H9 (cell line): Measurements from ENCODE around the gene TMEM217. TPM values are rescaled to one million over a fixed set of nuclear protein-coding genes. Genes with fewer than 3 reads are reported as not detected.

Source experiments
- DNase-seq: peaks from one replicate; pipeline ENCODE4 v3.0.0-alpha.2; 2017
- H2AFZ ChIP-seq: one replicate; pipeline ENCODE4 v1.6.1; 2013; ENCODE audit warnings: mild to moderate bottlenecking, low read length, control low read depth, moderate library complexity
- H2AK5ac ChIP-seq: 2 replicates; pipeline ENCODE4 v1.6.1; 2013; ENCODE audit warnings: low read length, control low read depth, mixed read lengths; ENCODE audit not compliant: insufficient read length
- H2BK120ac ChIP-seq: one replicate; pipeline ENCODE4 v1.6.1; 2013; ENCODE audit warnings: low read depth, mild to moderate bottlenecking, low read length, control low read depth, inconsistent platforms; ENCODE audit not compliant: poor library complexity, severe bottlenecking
- H2BK12ac ChIP-seq: 2 replicates; pipeline ENCODE4 v1.6.1; 2013; ENCODE audit warnings: low read length, control low read depth, mixed read lengths, low read depth; ENCODE audit not compliant: insufficient read length
- H2BK15ac ChIP-seq: 2 replicates; pipeline ENCODE4 v1.6.1; 2013; ENCODE audit warnings: low read depth, low read length, control low read depth
- H2BK20ac ChIP-seq: one replicate; pipeline ENCODE4 v1.6.1; 2013; ENCODE audit warnings: low read depth, mild to moderate bottlenecking, low read length, control low read depth, inconsistent platforms; ENCODE audit not compliant: poor library complexity, severe bottlenecking
- H2BK5ac ChIP-seq: 2 replicates; pipeline ENCODE4 v1.6.1; 2013; ENCODE audit warnings: low read length, control low read depth, mixed read lengths; ENCODE audit not compliant: insufficient read length
- H3K14ac ChIP-seq: 2 replicates; pipeline ENCODE4 v1.6.1; 2013; ENCODE audit warnings: low read length, control low read depth; ENCODE audit not compliant: insufficient read depth
- H3K18ac ChIP-seq: 2 replicates; pipeline ENCODE4 v1.6.1; 2013; ENCODE audit warnings: low read depth, mild to moderate bottlenecking, mixed read lengths, low read length, control low read depth; ENCODE audit not compliant: insufficient read length
- H3K23ac ChIP-seq: 2 replicates; pipeline ENCODE4 v1.6.1; 2013; ENCODE audit warnings: low read length, control low read depth, mixed read lengths, low read depth; ENCODE audit not compliant: insufficient read length
- H3K23me2 ChIP-seq: 2 replicates; pipeline ENCODE4 v1.6.1; 2013; ENCODE audit warnings: low read depth, mild to moderate bottlenecking, mixed read lengths, low read length, control low read depth; ENCODE audit not compliant: insufficient read length, poor library complexity, severe bottlenecking
- H3K27ac ChIP-seq: 2 replicates; pipeline ENCODE4 v1.5.1; 2013; ENCODE audit warnings: low read length, control low read depth, mixed read lengths, low read depth; ENCODE audit not compliant: insufficient read length
- H3K27me3 ChIP-seq: 2 replicates; pipeline ENCODE4 v1.6.1; 2013; ENCODE audit warnings: low read length, control low read depth, inconsistent platforms; ENCODE audit not compliant: insufficient read depth
- H3K4ac ChIP-seq: 2 replicates; pipeline ENCODE4 v1.6.1; 2013; ENCODE audit warnings: low read depth, mild to moderate bottlenecking, control low read depth, inconsistent platforms, low read length, moderate library complexity
- H3K4me1 ChIP-seq: 2 replicates; pipeline ENCODE4 v1.6.1; 2013; ENCODE audit warnings: low read length, control low read depth, inconsistent platforms; ENCODE audit not compliant: insufficient read depth
- H3K4me2 ChIP-seq: 2 replicates; pipeline ENCODE4 v1.6.1; 2013; ENCODE audit warnings: low read length, control low read depth, mixed read lengths; ENCODE audit not compliant: insufficient read length, insufficient read depth
- H3K56ac ChIP-seq: 2 replicates; pipeline ENCODE4 v1.6.1; 2013; ENCODE audit warnings: low read depth, mild to moderate bottlenecking, mixed read lengths, low read length, control low read depth; ENCODE audit not compliant: insufficient read length
- H3K79me1 ChIP-seq: 2 replicates; pipeline ENCODE4 v1.6.1; 2013; ENCODE audit warnings: low read depth, mild to moderate bottlenecking, moderate library complexity, low read length, control low read depth, inconsistent platforms; ENCODE audit not compliant: insufficient read depth, poor library complexity, severe bottlenecking
- H3K79me2 ChIP-seq: 2 replicates; pipeline ENCODE4 v1.6.1; 2013; ENCODE audit warnings: low read length, control low read depth, inconsistent platforms; ENCODE audit not compliant: insufficient read depth
- H3K9ac ChIP-seq: 2 replicates; pipeline ENCODE4 v1.6.1; 2013; ENCODE audit warnings: low read length, control low read depth, mixed read lengths; ENCODE audit not compliant: insufficient read length; ENCODE audit errors: extremely low read depth
- H3K9me3 ChIP-seq: one replicate; pipeline ENCODE4 v1.6.1; 2013; ENCODE audit warnings: low read depth, low read length, inconsistent platforms; ENCODE audit not compliant: control insufficient read depth
- H3T11ph ChIP-seq: one replicate; pipeline ENCODE4 v1.6.1; 2013; ENCODE audit warnings: mild to moderate bottlenecking, low read length, control low read depth, inconsistent platforms
- H4K20me1 ChIP-seq: one replicate; pipeline ENCODE4 v1.6.1; 2013; ENCODE audit not compliant: control insufficient read depth, insufficient read length, insufficient read depth
- H4K5ac ChIP-seq: 2 replicates; pipeline ENCODE4 v1.6.1; 2013; ENCODE audit warnings: low read depth, mild to moderate bottlenecking, mixed read lengths, low read length, control low read depth; ENCODE audit not compliant: insufficient read length
- H4K8ac ChIP-seq: replicated peaks from 2 replicates; pipeline ENCODE4 v1.6.1; 2013; ENCODE audit warnings: low read length, control low read depth, mixed read lengths, low read depth; ENCODE audit not compliant: insufficient read length
- H4K91ac ChIP-seq: 2 replicates; pipeline ENCODE4 v1.6.1; 2013; ENCODE audit warnings: low read depth, mild to moderate bottlenecking, moderate library complexity, mixed read lengths, low read length, control low read depth; ENCODE audit not compliant: insufficient read length
- H3K27ac Mint-ChIP-seq, 3 experiments: 2 replicates in 2 of 3; 3 replicates in 1 of 3; pipeline ENCODE4 v1.8.0; 2020 to 2021; ENCODE audit warnings: mixed read lengths in 3 of 3, mild to moderate bottlenecking in 1 of 3, moderate library complexity in 1 of 3
- H3K27me3 Mint-ChIP-seq: 2 replicates; pipeline ENCODE4 v1.8.0; 2021; ENCODE audit warnings: low read depth, mild to moderate bottlenecking, moderate library complexity, mixed read lengths
- H3K36me3 Mint-ChIP-seq, 3 experiments: 2 replicates in 2 of 3; 3 replicates in 1 of 3; pipeline ENCODE4 v1.8.0; 2020 to 2021; ENCODE audit warnings: low read depth in 3 of 3, mixed read lengths in 3 of 3; ENCODE audit not compliant: insufficient read depth in 1 of 3
- H3K4me1 Mint-ChIP-seq, 2 experiments: 2 replicates each; pipeline ENCODE4 v1.8.0; 2020; ENCODE audit warnings: mixed read lengths in 2 of 2
- H3K4me3 Mint-ChIP-seq, 2 experiments: 2 replicates in 1 of 2; 3 replicates in 1 of 2; pipeline ENCODE4 v1.8.0; 2020 to 2021; ENCODE audit warnings: mild to moderate bottlenecking in 2 of 2, mixed read lengths in 2 of 2, moderate library complexity in 1 of 2
- H3K9me3 Mint-ChIP-seq, 2 experiments: 2 replicates in 1 of 2; 3 replicates in 1 of 2; pipeline ENCODE4 v1.8.0; 2020; ENCODE audit warnings: mild to moderate bottlenecking in 2 of 2, mixed read lengths in 2 of 2, moderate library complexity in 1 of 2
- WGBS: extraction: QIAGEN DNeasy Blood & Tissue Kit; methylation state at CpG from one replicate; pipeline ENCODE4 v1.1.7; 2013; ENCODE audit warnings: missing lambda C conversion rate, low lambda C conversion rate, mixed read lengths; ENCODE audit not compliant: insufficient read length; ENCODE audit errors: extremely low coverage; 5-methylcytosine and 5-hydroxymethylcytosine counted together
- total RNA-seq: library from RNA; stranded (reverse); gene quantifications from 2 replicates; pipeline ENCODE4 v1.2.1, GENCODE V29; 2021
- TF ChIP-seq, protein P1 (sequence below): fragments of 200-600 bp; sonication (generic); conservative IDR thresholded peaks from 3 replicates; pipeline ENCODE4 v1.8.0; 2021; ENCODE audit warnings: antibody characterized with exemption, mild to moderate bottlenecking

The TMEM217 gene
- total RNA-seq, 1 experiment from 2014 or later = 1.1 TPM

DNA sequence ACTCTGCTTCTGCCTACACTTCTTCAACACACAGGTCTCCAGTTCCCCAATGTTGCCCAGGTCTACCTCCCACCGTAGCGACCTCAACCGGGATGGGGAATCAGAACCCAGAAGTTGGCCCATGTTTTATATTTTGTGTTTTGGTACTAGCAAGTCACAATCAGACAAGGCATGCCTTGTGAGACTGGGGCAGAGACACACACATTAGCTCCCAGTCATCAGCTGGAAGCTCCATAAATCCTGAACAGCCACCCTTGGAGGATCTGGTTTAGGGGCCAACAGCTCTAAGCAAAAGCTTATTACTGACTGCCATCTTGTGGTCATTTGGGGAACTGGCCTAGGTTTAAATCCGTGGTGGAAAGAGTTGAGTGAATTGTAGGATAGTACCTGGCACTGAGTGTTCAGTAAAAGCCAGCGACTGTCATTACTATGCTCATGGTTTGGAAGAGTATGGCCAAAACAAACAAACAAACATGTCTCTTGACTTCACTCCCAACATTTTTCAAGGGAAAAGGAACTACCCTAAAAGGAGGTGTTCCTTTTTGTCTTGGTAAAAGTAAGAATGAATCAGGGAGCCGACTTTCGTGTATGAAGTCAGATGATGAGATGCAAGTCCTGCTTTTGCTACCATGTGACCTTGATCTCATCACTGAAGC lies 47.5 kb downstream of the TMEM217 start:
- Histone ChIP-seq H3K27ac (no peak overlapping the region), H3K9me3 (no peaks in the 10 kb centered on the region), H2BK15ac (no peak overlapping the region), H3K23me2 (no peaks in the 10 kb centered on the region), H3T11ph (no peak overlapping the region), H2BK20ac (no peak overlapping the region), H4K8ac (no peak overlapping the region), H3K4ac (no peak overlapping the region), H3K4me1 (no peaks in the 10 kb centered on the region), H3K79me1 (no peaks in the 10 kb centered on the region), H2BK5ac (no peak overlapping the region), H3K4me2 (no peak overlapping the region), H3K79me2 (no peaks in the 10 kb centered on the region), H3K23ac (no peak overlapping the region), H2AK5ac (no peak overlapping the region), H2BK120ac (no peak overlapping the region), H4K20me1 (no peaks in the 10 kb centered on the region), H2BK12ac (no peak overlapping the region), H3K9ac (no peak overlapping the region), H3K56ac (no peak overlapping the region), H3K27me3 (no peaks in the 10 kb centered on the region), H4K5ac (no peak overlapping the region), H3K18ac (no peak overlapping the region), H2AFZ (no peak overlapping the region), H3K14ac (no peak overlapping the region), H4K91ac (no peak overlapping the region)
- TF ChIP-seq, protein P1, sequence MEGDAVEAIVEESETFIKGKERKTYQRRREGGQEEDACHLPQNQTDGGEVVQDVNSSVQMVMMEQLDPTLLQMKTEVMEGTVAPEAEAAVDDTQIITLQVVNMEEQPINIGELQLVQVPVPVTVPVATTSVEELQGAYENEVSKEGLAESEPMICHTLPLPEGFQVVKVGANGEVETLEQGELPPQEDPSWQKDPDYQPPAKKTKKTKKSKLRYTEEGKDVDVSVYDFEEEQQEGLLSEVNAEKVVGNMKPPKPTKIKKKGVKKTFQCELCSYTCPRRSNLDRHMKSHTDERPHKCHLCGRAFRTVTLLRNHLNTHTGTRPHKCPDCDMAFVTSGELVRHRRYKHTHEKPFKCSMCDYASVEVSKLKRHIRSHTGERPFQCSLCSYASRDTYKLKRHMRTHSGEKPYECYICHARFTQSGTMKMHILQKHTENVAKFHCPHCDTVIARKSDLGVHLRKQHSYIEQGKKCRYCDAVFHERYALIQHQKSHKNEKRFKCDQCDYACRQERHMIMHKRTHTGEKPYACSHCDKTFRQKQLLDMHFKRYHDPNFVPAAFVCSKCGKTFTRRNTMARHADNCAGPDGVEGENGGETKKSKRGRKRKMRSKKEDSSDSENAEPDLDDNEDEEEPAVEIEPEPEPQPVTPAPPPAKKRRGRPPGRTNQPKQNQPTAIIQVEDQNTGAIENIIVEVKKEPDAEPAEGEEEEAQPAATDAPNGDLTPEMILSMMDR = peak; percentile 95
- Mint-ChIP-seq H3K27me3 (no peaks in the 10 kb centered on the region), H3K4me3 (no peak overlapping the region), H3K36me3 (no peaks in the 10 kb centered on the region), H3K27ac (peak overlapping the region in 1 of 3 experiments; percentile 46; a peak in 1 of 7 replicates), H3K4me1 (peaks cover 2% of the 10 kb centered on the region in 2 experiments; a peak in 2 of 4 replicates), H3K9me3 (peaks cover 0 to 2% of the 10 kb centered on the region in 2 experiments; a peak in 1 of 5 replicates)
- WGBS = no CpG with 5 or more reads among the region's 7 CpGs
- peak; percentile 74 for DNase-seq
